Ishikawa (cell line): Measurements from ENCODE around the gene ABHD16A.

Source experiments
- CEBPB ChIP-seq: IDR thresholded peaks from 2 replicates; pipeline ENCODE4 v1.6.1; 2012
- CREB1 ChIP-seq: IDR thresholded peaks from 2 replicates; pipeline ENCODE4 v1.6.1; 2012; ENCODE audit warnings: low read depth
- EGR1 ChIP-seq: IDR thresholded peaks from 2 replicates; pipeline ENCODE4 v1.6.1; 2012
- EP300 ChIP-seq: IDR thresholded peaks from 2 replicates; pipeline ENCODE4 v1.6.1; 2012; ENCODE audit warnings: borderline replicate concordance
- FOXM1 ChIP-seq: IDR thresholded peaks from 2 replicates; pipeline ENCODE4 v1.6.1; 2012; ENCODE audit warnings: low read depth, borderline replicate concordance
- MAX ChIP-seq: IDR thresholded peaks from 2 replicates; pipeline ENCODE4 v1.6.1; 2012
- NFIC ChIP-seq: IDR thresholded peaks from 2 replicates; pipeline ENCODE4 v1.6.1; 2012
- RAD21 ChIP-seq: IDR thresholded peaks from 2 replicates; pipeline ENCODE4 v1.6.1; 2012; ENCODE audit warnings: low read depth
- TAF1 ChIP-seq: IDR thresholded peaks from 2 replicates; pipeline ENCODE4 v1.6.1; 2012; ENCODE audit warnings: low read depth, mild to moderate bottlenecking
- TCF12 ChIP-seq: IDR thresholded peaks from 2 replicates; pipeline ENCODE4 v1.6.1; 2012; ENCODE audit warnings: low read depth
- TEAD4 ChIP-seq: IDR thresholded peaks from 2 replicates; pipeline ENCODE4 v1.6.1; 2012
- USF1 ChIP-seq: IDR thresholded peaks from 2 replicates; pipeline ENCODE4 v1.6.1; 2012
- YY1 ChIP-seq: IDR thresholded peaks from 2 replicates; pipeline ENCODE4 v1.6.1; 2012; ENCODE audit warnings: low read depth
- ZBTB7A ChIP-seq: IDR thresholded peaks from 2 replicates; pipeline ENCODE4 v1.6.1; 2012; ENCODE audit warnings: low read depth
- TF ChIP-seq, protein P1 (sequence below): IDR thresholded peaks from 2 replicates; pipeline ENCODE4 v1.6.1; 2012; ENCODE audit warnings: low read depth, mild to moderate bottlenecking

ABHD16A gene

DNA sequence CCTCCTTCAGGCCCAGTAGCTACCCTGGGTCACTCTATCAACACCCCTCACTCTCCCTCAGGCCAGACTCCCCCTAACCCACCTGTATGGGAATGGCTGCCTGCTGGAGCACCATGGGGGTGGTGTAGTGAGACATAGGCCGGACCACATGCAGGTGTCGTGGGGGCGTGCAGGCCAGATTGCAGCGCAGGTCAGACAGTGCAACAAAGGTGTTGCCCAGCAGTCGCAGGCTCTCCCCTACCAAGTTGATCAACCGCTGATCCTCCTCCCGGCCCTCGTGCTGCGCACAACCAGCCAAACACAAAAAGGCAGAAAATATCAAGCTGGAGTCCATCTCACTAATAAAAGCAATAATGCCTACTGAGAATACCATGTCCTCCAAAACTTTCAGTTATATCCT, 57.8 kb downstream of the ABHD16A start:
- TF ChIP-seq, protein P1, sequence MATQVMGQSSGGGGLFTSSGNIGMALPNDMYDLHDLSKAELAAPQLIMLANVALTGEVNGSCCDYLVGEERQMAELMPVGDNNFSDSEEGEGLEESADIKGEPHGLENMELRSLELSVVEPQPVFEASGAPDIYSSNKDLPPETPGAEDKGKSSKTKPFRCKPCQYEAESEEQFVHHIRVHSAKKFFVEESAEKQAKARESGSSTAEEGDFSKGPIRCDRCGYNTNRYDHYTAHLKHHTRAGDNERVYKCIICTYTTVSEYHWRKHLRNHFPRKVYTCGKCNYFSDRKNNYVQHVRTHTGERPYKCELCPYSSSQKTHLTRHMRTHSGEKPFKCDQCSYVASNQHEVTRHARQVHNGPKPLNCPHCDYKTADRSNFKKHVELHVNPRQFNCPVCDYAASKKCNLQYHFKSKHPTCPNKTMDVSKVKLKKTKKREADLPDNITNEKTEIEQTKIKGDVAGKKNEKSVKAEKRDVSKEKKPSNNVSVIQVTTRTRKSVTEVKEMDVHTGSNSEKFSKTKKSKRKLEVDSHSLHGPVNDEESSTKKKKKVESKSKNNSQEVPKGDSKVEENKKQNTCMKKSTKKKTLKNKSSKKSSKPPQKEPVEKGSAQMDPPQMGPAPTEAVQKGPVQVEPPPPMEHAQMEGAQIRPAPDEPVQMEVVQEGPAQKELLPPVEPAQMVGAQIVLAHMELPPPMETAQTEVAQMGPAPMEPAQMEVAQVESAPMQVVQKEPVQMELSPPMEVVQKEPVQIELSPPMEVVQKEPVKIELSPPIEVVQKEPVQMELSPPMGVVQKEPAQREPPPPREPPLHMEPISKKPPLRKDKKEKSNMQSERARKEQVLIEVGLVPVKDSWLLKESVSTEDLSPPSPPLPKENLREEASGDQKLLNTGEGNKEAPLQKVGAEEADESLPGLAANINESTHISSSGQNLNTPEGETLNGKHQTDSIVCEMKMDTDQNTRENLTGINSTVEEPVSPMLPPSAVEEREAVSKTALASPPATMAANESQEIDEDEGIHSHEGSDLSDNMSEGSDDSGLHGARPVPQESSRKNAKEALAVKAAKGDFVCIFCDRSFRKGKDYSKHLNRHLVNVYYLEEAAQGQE = no peak
- TF ChIP-seq FOXM1 (no peak), RAD21 (no peak), CREB1 (no peak), CEBPB (no peak), EP300 (no peak)

DNA sequence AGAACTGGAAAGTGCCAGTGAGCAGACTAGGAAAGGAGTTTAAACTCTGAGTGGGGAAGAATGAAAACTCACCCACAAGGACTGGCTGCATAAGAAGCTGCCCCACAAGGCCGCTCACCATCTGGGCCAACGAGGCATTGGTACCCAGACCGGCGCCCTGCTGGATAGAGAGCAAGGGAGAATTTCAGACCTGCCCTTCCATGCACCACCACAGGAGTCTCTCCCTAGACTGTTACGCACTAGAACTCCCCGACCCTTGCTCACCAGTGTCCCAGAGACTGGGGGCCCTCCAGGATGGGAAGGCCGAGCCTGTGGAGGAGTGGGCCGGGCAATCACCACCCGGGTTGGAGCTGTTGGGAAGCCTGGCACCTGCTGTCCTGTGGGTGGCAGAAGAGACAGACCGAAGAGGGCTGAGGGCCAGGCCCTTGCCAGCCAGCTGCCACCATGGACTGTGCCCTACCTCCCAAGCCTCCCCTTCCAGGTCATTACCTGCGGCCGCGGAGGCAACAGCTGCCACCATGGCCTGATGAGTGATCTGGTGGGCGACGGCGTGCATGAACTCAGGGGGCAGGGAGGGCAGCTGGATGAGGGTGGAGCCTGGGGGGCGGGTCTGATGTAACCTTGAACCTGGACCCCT, 59.2 kb downstream of the ABHD16A start:
- no peak for TF ChIP-seq EP300
- TF ChIP-seq, protein P1 = no peak
- no peak for TF ChIP-seq CREB1
- no peak for TF ChIP-seq CEBPB
- no peak for TF ChIP-seq EGR1
- TF ChIP-seq TCF12 = no peak
- no peak for TF ChIP-seq TEAD4
- TF ChIP-seq RAD21 = no peak

DNA sequence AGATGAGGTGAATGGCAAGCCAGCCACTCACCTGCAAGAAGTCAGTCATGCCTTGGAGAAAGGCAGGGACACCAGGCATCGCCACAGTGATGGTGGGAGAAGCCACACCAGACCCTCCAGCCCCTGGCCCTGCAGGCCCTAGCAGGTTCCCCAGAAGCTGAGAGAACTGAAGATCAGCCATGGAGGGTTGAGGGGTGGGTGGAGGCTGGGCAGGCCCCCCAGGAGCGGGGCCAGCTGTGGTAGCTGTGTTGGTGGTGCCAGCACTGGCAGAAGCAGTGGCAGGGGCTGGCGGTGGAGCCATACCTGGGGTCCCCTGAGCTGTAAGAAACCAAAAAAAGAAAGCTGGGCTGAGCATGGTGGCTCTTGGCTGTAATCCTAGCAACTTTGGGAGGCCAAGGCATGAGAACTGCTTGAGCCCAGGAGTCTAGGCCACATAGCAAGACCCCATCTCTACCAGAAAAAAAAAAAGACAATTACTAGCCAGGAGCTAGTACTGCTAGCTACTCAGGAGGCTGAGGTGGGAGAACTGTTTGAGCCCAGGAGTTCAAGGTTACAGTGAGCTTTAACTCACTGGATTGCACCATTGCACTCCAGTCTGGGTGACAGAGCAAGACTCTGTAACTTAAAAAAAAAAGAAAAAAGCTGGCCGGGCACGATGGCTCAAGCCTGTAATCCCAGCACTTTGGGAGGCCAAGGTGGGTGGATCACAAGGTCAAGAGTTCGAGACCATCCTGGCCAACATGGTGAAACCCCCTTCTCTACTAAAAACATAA, 60.1 kb downstream of the ABHD16A start:
- TF ChIP-seq TCF12 (no peak), EGR1 (no peak), RAD21 (no peak)

DNA sequence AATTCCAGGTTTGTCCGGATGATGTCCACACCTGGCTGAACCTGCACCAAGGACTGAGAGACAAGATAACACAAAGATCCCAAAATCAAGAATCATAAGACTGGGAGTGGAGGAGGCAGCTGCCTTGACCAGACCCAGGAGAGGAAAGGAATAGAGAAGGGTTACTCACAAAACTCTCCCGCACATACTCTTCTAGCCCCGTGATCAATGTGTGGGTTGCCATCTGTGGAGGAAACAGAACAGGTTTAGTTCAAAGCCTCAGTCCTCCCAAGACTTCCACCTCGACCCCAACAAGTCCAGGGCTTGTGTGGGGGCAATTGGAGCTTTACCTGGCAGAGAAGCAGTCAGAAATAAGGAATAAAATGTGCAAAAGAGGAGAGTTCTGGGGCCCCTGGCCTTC, 61.8 kb downstream of the ABHD16A start:
- TF ChIP-seq ZBTB7A = no peak
- no peak for TF ChIP-seq TAF1
- TF ChIP-seq EP300 = no peak
- TF ChIP-seq USF1 = no peak
- no peak for TF ChIP-seq NFIC
- no peak for TF ChIP-seq TCF12
- TF ChIP-seq, protein P1 = no peak
- no peak for TF ChIP-seq TEAD4
- TF ChIP-seq MAX = no peak
- no peak for TF ChIP-seq YY1
- TF ChIP-seq CEBPB = no peak
- TF ChIP-seq FOXM1 = no peak

GRCh38 chr6:31640612-31641011, 62.5 kb downstream of the ABHD16A start:
- TF ChIP-seq YY1 (no peak), RAD21 (no peak), TAF1 (no peak), EP300 (no peak), ZBTB7A (no peak), NFIC (no peak), USF1 (no peak), CREB1 (no peak), MAX (no peak), EGR1 (no peak), TCF12 (no peak), TEAD4 (no peak)
- TF ChIP-seq, protein P1 = no peak
